Measurements from ENCODE around the gene REEP6.

DNA sequence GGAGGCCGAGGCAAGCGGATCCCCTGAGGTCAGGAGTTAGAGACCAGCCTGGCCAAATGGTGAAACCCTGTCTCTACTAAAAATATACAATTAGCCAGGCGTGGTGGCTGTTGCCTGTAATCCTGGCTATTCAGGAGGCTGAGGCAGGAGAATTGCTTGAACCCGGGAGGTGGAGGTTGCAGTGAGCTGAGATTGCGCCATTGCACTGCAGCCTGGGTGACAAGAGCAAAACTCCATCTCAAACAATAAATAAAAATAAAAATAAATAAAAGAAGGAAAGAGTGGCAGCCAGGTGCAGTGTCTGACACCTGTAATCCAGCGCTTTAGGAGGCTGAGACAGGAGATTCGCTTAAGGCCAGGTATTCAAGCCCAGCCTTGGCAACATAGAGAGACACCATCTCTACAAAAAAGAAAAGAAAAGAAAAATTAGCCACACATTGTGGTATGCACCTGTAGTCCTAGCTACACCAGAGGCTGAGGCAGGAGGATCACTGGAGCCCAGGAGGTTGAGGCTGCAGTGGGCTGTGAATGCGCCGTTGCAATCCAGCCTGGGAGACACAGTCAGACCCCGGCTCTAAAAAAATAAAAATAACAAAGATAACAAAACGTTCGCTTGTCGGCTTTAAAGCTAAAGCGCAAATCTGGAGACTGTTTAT lies 11.6 kb downstream of the REEP6 start:
- TF ChIP-seq POLR2AphosphoS5 (IDR thresholded peaks at IDR 0.05; ENCODE audit: low read depth, low read length) = no peak
- TF ChIP-seq SIN3A (IDR thresholded peaks at IDR 0.05; ENCODE audit: borderline replicate concordance, insufficient read depth, low read length) = no peak
- TF ChIP-seq, protein P1, sequence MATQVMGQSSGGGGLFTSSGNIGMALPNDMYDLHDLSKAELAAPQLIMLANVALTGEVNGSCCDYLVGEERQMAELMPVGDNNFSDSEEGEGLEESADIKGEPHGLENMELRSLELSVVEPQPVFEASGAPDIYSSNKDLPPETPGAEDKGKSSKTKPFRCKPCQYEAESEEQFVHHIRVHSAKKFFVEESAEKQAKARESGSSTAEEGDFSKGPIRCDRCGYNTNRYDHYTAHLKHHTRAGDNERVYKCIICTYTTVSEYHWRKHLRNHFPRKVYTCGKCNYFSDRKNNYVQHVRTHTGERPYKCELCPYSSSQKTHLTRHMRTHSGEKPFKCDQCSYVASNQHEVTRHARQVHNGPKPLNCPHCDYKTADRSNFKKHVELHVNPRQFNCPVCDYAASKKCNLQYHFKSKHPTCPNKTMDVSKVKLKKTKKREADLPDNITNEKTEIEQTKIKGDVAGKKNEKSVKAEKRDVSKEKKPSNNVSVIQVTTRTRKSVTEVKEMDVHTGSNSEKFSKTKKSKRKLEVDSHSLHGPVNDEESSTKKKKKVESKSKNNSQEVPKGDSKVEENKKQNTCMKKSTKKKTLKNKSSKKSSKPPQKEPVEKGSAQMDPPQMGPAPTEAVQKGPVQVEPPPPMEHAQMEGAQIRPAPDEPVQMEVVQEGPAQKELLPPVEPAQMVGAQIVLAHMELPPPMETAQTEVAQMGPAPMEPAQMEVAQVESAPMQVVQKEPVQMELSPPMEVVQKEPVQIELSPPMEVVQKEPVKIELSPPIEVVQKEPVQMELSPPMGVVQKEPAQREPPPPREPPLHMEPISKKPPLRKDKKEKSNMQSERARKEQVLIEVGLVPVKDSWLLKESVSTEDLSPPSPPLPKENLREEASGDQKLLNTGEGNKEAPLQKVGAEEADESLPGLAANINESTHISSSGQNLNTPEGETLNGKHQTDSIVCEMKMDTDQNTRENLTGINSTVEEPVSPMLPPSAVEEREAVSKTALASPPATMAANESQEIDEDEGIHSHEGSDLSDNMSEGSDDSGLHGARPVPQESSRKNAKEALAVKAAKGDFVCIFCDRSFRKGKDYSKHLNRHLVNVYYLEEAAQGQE (IDR thresholded peaks at IDR 0.05; ENCODE audit: insufficient read depth in 1 of 2, low read depth in 2 of 2, low read length in 2 of 2) = no peak
- TF ChIP-seq TAF1 (IDR thresholded peaks at IDR 0.05; ENCODE audit: borderline replicate concordance, insufficient read depth, low read length) = no peak
